Caco-2 (cell line): ENCODE data around the gene RBKS. TPM values are rescaled to one million over a fixed set of nuclear protein-coding genes. Genes with fewer than 3 reads are reported as not detected.

Source experiments
- BruUV-seq: library from RNA; stranded (reverse); fragments of 400-500 nt; replicated peaks from 2 replicates; lab custom pipeline; 2021; lab: Mats Ljungman, UMichigan
- CTCF ChIA-PET: fragments of 300-600 bp; sonication (Branson Sonifier 250); formaldehyde crosslinking; loops from one replicate; lab custom pipeline; 2022; ENCODE audit warnings: antibody characterized with exemption; lab: Charles Lee
- POLR2A ChIA-PET: fragments of 300-600 bp; sonication (Branson Sonifier 250); formaldehyde crosslinking; loops from one replicate; lab custom pipeline; 2022; ENCODE audit warnings: antibody characterized with exemption; lab: Charles Lee
- DNase-seq, 2 experiments: peaks; one replicate each; pipeline versions ENCODE4 v3.0.0 to v3.0.0-alpha.2; 2020 to 2022
- H3K27me3 ChIP-seq: replicated peaks from 2 replicates; pipeline ENCODE4 v1.6.0; 2011; ENCODE audit warnings: low read length; ENCODE audit not compliant: control insufficient read depth, insufficient read depth
- H3K36me3 ChIP-seq: 2 replicates; pipeline ENCODE4 v1.5.1; 2011; ENCODE audit warnings: low read length; ENCODE audit not compliant: control insufficient read depth, insufficient read depth
- H3K4me1 ChIP-seq: fragments of 250-450 bp; sonication (Bioruptor Pico); 2 replicates; pipeline ENCODE4 v1.5.1; 2020; ENCODE audit warnings: mild to moderate bottlenecking
- H3K4me3 ChIP-seq: 2 replicates; pipeline ENCODE4 v1.5.1; 2011; ENCODE audit warnings: low read depth, mild to moderate bottlenecking, control low read depth, low read length
- H3K9me3 ChIP-seq: fragments of 250-450 bp; sonication (Bioruptor Pico); 2 replicates; pipeline ENCODE4 v1.5.1; 2020; ENCODE audit warnings: mild to moderate bottlenecking, moderate library complexity
- H3K27ac Mint-ChIP-seq: one replicate; pipeline ENCODE4 v1.8.0; 2022; ENCODE audit warnings: mixed read lengths; ENCODE audit not compliant: unreplicated experiment
- H3K27me3 Mint-ChIP-seq: one replicate; pipeline ENCODE4 v1.8.0; 2022; ENCODE audit warnings: mixed read lengths; ENCODE audit not compliant: insufficient read depth, unreplicated experiment
- H3K36me3 Mint-ChIP-seq: one replicate; pipeline ENCODE4 v1.8.0; 2022; ENCODE audit warnings: mild to moderate bottlenecking, mixed read lengths; ENCODE audit not compliant: insufficient read depth, unreplicated experiment
- H3K4me1 Mint-ChIP-seq: one replicate; pipeline ENCODE4 v1.8.0; 2022; ENCODE audit warnings: low read depth, mixed read lengths; ENCODE audit not compliant: unreplicated experiment
- H3K4me3 Mint-ChIP-seq: one replicate; pipeline ENCODE4 v1.8.0; 2022; ENCODE audit warnings: mild to moderate bottlenecking, moderate library complexity, mixed read lengths; ENCODE audit not compliant: unreplicated experiment
- H3K9me3 Mint-ChIP-seq: one replicate; pipeline ENCODE4 v1.8.0; 2022; ENCODE audit warnings: mixed read lengths; ENCODE audit not compliant: unreplicated experiment
- intact Hi-C: fragments of 100-400 bp; cut with micrococcal nuclease; formaldehyde crosslinking; loops from one replicate; pipeline ENCODE4 v1.10.0; 2022; ENCODE audit not compliant: unreplicated experiment
- total RNA-seq: library from RNA; stranded (reverse); gene quantifications from 2 replicates; pipeline ENCODE4 v1.2.3, GENCODE V29; 2022
- TF ChIP-seq, protein P1 (sequence below), 2 experiments: fragments of 200-600 bp in 1 of 2; IDR thresholded peaks; 1 replicate in 1 of 2; 2 replicates in 1 of 2; pipeline versions ENCODE4 v1.5.1 to v1.8.0; 2011 to 2022; ENCODE audit warnings: antibody characterized with exemption in 1 of 2, control low read depth in 1 of 2, inconsistent platforms in 1 of 2, low read depth in 1 of 2, low read length in 1 of 2, mild to moderate bottlenecking in 1 of 2, moderate library complexity in 1 of 2; ENCODE audit not compliant: insufficient read depth in 1 of 2, severe bottlenecking in 1 of 2, unreplicated experiment in 1 of 2

Gene RBKS
- total RNA-seq, 1 experiment from 2014 or later = 7.4 TPM

DNA sequence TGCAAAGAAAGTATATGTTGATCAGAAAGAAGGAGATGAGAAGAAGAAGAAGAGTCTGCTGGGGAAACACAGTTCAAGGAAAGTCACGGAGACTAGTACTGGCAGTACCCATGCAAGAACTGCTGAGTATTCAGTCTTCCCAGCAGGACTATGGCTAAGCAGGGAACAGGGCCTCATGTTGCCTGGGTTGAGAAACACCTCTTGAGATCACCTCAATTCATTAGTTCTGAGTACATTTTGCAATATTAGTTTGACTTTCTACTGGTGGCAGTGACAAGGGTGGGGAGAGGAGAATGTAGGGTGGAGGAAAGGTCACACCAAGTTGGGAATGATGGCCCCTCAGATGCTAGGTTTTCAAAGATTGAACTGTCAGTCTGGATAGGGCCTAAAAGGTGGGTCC, 68.1 kb downstream of the RBKS start:
- Mint-ChIP-seq H3K27ac (no peak overlapping the region), H3K4me1 (no peaks in the 10 kb centered on the region), H3K4me3 (no peak overlapping the region), H3K9me3 (peaks cover 22% of the 10 kb centered on the region), H3K36me3 (peaks cover 5% of the 10 kb centered on the region), H3K27me3 (no peaks in the 10 kb centered on the region)
- CTCF ChIA-PET = no interaction called here
- TF ChIP-seq, protein P1, sequence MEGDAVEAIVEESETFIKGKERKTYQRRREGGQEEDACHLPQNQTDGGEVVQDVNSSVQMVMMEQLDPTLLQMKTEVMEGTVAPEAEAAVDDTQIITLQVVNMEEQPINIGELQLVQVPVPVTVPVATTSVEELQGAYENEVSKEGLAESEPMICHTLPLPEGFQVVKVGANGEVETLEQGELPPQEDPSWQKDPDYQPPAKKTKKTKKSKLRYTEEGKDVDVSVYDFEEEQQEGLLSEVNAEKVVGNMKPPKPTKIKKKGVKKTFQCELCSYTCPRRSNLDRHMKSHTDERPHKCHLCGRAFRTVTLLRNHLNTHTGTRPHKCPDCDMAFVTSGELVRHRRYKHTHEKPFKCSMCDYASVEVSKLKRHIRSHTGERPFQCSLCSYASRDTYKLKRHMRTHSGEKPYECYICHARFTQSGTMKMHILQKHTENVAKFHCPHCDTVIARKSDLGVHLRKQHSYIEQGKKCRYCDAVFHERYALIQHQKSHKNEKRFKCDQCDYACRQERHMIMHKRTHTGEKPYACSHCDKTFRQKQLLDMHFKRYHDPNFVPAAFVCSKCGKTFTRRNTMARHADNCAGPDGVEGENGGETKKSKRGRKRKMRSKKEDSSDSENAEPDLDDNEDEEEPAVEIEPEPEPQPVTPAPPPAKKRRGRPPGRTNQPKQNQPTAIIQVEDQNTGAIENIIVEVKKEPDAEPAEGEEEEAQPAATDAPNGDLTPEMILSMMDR (IDR thresholded peaks at IDR 0.05; ENCODE audit: insufficient read depth in 1 of 2, low read depth in 1 of 2, low read length in 1 of 2, severe bottlenecking in 1 of 2, unreplicated experiment in 1 of 2) = no peak
- BruUV-seq = no TSS peak
- intact Hi-C loops = no loop called here
- no peaks in the 10 kb centered on the region for H3K4me1 ChIP-seq
- no peaks in the 10 kb centered on the region for H3K27me3 ChIP-seq
- no peak for DNase-seq
- H3K36me3 ChIP-seq = no peaks in the 10 kb centered on the region
- H3K9me3 ChIP-seq = 0 out of 2 replicates have a peak, but pooled peaks cover 6% of the 10 kb centered on the region
- H3K4me3 ChIP-seq = no peak overlapping the region
- POLR2A ChIA-PET = no interaction called here

DNA sequence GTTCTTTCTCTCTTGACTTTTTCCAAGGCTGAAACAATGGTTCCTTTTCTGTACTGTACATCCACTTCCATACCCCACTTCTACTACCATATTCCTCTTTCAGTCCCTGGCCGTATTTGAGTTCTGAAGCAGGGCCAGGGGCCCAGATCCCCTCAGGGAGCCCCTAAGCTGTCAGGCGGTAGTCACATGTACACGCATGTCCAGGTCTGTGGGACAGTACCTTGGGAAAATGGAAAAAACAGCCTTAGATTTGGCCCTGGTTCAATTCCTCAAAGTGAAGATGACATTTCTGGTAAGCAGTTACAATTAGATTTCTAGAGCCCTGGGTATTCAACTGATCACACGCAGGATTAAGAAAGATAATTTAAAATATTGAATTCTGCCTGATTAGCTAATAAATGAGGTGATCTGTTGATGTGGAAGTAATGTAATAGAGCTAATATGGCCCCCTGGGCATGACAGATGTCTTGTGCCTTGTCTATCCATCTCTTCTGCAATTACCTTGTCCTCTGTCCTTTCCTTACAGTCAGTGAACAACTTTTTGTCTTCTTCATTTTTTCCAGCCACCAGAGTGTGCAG, 74.2 kb downstream of the RBKS start:
- Histone ChIP-seq H3K4me3 (no peak overlapping the region), H3K27me3 (no peaks in the 10 kb centered on the region), H3K9me3 (no peaks in the 10 kb centered on the region), H3K4me1 (no peaks in the 10 kb centered on the region), H3K36me3 (no peaks in the 10 kb centered on the region)
- BruUV-seq = no TSS peak
- no peaks in the 10 kb centered on the region for H3K36me3 Mint-ChIP-seq
- no peak overlapping the region for H3K27ac Mint-ChIP-seq
- TF ChIP-seq, protein P1 (IDR thresholded peaks at IDR 0.05; ENCODE audit: insufficient read depth in 1 of 2, low read depth in 1 of 2, low read length in 1 of 2, severe bottlenecking in 1 of 2, unreplicated experiment in 1 of 2) = no peak
- no peaks in the 10 kb centered on the region for H3K27me3 Mint-ChIP-seq
- H3K4me1 Mint-ChIP-seq = no peaks in the 10 kb centered on the region
- CTCF ChIA-PET = interaction anchor here (0.6 kb wide), 1 partner anchor 597 kb away, joined by 3 read pairs; no protein-coding TSS in a partner anchor
- intact Hi-C loops = no loop called here
- no peak overlapping the region for H3K4me3 Mint-ChIP-seq
- H3K9me3 Mint-ChIP-seq = no peaks in the 10 kb centered on the region
- no peak for DNase-seq
- POLR2A ChIA-PET = no interaction called here

DNA sequence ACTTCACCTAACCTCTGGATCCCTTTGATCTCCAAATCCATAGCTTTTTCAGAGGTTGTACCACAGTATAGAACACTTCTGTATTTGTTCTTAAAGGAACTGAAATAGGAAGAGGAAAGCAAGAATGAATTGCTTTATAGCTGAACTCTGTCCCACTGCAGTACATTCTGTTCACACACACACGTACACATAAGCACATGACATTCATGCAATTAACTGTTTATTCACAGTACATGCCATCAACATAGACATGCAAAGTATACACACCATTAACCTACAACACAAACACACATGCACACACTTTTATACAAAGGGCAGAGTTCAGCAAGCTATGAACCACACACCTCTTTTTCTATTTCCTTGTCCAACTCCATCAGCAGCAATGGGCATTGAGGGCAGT, 75.4 kb downstream of the RBKS start:
- no peaks in the 10 kb centered on the region for H3K9me3 ChIP-seq
- H3K4me1 Mint-ChIP-seq = no peaks in the 10 kb centered on the region
- H3K4me3 Mint-ChIP-seq = no peak overlapping the region
- ChIA-PET POLR2A (no interaction called here), CTCF (no interaction called here)
- no peaks in the 10 kb centered on the region for H3K36me3 Mint-ChIP-seq
- no TSS peak for BruUV-seq
- DNase-seq = no peak
- no peak overlapping the region for H3K27ac Mint-ChIP-seq
- no peaks in the 10 kb centered on the region for H3K4me1 ChIP-seq
- H3K27me3 ChIP-seq = no peaks in the 10 kb centered on the region
- no peaks in the 10 kb centered on the region for H3K27me3 Mint-ChIP-seq
- no peaks in the 10 kb centered on the region for H3K9me3 Mint-ChIP-seq
- no peaks in the 10 kb centered on the region for H3K36me3 ChIP-seq
- H3K4me3 ChIP-seq = no peak overlapping the region
- intact Hi-C loops = no loop called here
- TF ChIP-seq, protein P1 (IDR thresholded peaks at IDR 0.05; ENCODE audit: insufficient read depth in 1 of 2, low read depth in 1 of 2, low read length in 1 of 2, severe bottlenecking in 1 of 2, unreplicated experiment in 1 of 2) = no peak
